Measurements from ENCODE around the gene AQP3.
"Not testable (repeated sequence)": the region's sequence is repeated elsewhere in the genome, so short reads cannot be mapped to it uniquely, and the experiment has no call there.

Gene AQP3

GRCh38 chr9:33446946-33447798 is at the start of gene AQP3:
AQP3 (minus strand) TSS chr9:33447593; CDS start chr9:33447530, 63 bp downstream.
- no peak for DNase-seq (ENCODE audit: low read depth)
- peak within 1 kb of the TSS; percentile 39 for H3K4me3 ChIP-seq (ENCODE audit: low read length)
- peak; percentile 34 for TF ChIP-seq CTCF (conservative IDR thresholded peaks at IDR 0.05; ENCODE audit: low read depth, low read length)

GRCh38 chr9:33493819-33494218 is 46.4 kb upstream of the AQP3 start:
- not testable (repeated sequence) for H3K4me3 ChIP-seq (ENCODE audit: low read length)

GRCh38 chr9:33489066-33489465 is 41.7 kb upstream of the AQP3 start:
- H3K4me3 ChIP-seq (ENCODE audit: low read length): no peak overlapping the region
- no peak for DNase-seq (ENCODE audit: low read depth)
- no peak for TF ChIP-seq CTCF (conservative IDR thresholded peaks at IDR 0.05; ENCODE audit: low read depth, low read length)

More at GRCh38 chr9:33493819-33494218, 46.4 kb upstream of the AQP3 start:
- not testable (repeated sequence) for DNase-seq (ENCODE audit: low read depth)

DNA sequence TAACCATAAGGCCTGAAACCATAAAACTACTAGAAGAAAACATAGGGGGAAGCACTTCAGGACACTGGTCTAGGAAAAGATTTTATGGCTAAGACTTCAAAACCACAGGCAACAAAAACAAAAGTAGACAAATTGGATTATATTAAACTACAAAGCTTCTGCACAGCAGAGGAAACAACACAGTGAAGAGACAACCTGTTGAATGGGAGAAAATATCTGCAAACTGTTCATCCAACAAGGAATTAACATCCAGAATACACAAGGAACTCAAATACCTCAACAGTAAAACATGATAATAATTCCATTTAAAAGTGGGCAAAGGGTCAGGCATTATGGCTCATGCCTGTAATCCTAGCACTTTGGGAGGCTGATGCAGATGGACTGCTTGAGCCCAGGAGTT is 37.9 kb upstream of the AQP3 start:
- not testable (repeated sequence) for DNase-seq (ENCODE audit: low read depth)

DNA sequence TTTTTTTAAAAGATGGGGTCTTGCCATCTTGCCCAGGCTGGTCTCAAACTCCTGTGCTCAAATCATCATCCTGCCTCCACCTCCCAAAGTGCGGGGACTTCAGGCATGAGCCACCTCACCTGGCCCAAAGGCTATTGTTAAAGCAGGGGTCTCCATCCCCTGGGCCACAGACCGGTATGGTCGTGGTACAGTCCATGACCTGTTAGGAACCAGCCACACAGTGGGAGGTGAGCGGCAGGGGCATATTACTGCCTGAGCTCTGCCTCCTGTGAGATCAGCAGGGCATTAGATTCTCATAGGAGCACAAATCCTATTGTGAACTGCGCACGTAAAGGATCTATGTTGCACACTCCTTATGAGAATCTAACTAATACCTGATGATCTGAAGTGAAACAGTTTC is 33.6 kb upstream of the AQP3 start:
- DNase-seq (ENCODE audit: low read depth): no peak
- no peak overlapping the region for H3K4me3 ChIP-seq (ENCODE audit: low read length)
- TF ChIP-seq CTCF (conservative IDR thresholded peaks at IDR 0.05; ENCODE audit: low read depth, low read length): no peak

More for the DNA sequence above, 37.9 kb upstream of the AQP3 start:
- H3K4me3 ChIP-seq (ENCODE audit: low read length): not testable (repeated sequence)

- TF ChIP-seq CTCF (conservative IDR thresholded peaks at IDR 0.05; ENCODE audit: low read depth, low read length): no peak
- DNase-seq (ENCODE audit: low read depth): no peak
- H3K4me3 ChIP-seq (ENCODE audit: low read length): no peak overlapping the region
These were observed 32.7 kb upstream of the AQP3 start for GRCh38 chr9:33480106-33480505.

DNA sequence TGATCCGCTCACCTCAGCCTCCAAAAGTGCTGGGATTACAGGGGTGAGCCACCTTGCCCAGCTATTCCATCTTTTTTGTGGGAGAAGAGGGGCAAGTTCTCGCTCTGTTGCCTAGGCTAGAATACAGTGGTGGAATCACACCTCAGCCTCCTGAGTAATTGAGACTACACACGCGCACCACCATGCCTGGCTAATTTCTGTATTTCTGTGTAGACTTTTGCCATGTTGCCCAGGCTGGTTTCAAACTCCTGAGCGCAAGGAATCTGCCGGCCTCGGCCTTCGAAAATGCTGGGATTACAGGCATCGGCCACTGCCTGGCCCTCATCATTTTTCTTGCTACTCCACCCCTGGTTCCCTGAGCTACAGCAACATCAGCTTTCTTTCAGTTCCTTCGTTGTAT is 29.1 kb upstream of the AQP3 start:
- TF ChIP-seq CTCF (conservative IDR thresholded peaks at IDR 0.05; ENCODE audit: low read depth, low read length): no peak
- no peak for DNase-seq (ENCODE audit: low read depth)
- no peak overlapping the region for H3K4me3 ChIP-seq (ENCODE audit: low read length)

- H3K4me3 ChIP-seq (ENCODE audit: low read length): no peak overlapping the region
- no peak for DNase-seq (ENCODE audit: low read depth)
- TF ChIP-seq CTCF (conservative IDR thresholded peaks at IDR 0.05; ENCODE audit: low read depth, low read length): no peak
These were observed 28.0 kb upstream of the AQP3 start for GRCh38 chr9:33475357-33475756.

Data from retinal pigment epithelial cell (primary cell).